PFSK-1 (cell line): Measurements from ENCODE around the gene NFYA.

Experiments
- FOXP2 ChIP-seq: optimal IDR thresholded peaks from 2 replicates; pipeline ENCODE3; 2011; ENCODE audit warnings: borderline replicate concordance, control low read depth, inconsistent platforms; ENCODE audit not compliant: insufficient read depth; ENCODE audit errors: extremely low read length, extremely low read depth
- POLR2AphosphoS5 ChIP-seq: IDR thresholded peaks from 2 replicates; pipeline ENCODE4 v1.6.1; 2012; ENCODE audit warnings: low read depth, mild to moderate bottlenecking, control low read depth, low read length, moderate library complexity
- SIN3A ChIP-seq: IDR thresholded peaks from 2 replicates; pipeline ENCODE4 v1.6.1; 2012; ENCODE audit warnings: mild to moderate bottlenecking, low read length, moderate library complexity, borderline replicate concordance; ENCODE audit not compliant: insufficient read depth
- TAF1 ChIP-seq: IDR thresholded peaks from 2 replicates; pipeline ENCODE4 v1.6.1; 2012; ENCODE audit warnings: low read length, control low read depth, borderline replicate concordance; ENCODE audit not compliant: insufficient read depth
- TF ChIP-seq, protein P1 (sequence below), 2 experiments: IDR thresholded peaks; 2 replicates each; pipeline versions ENCODE4 v1.6.1 to v1.8.0; 2011 to 2012; ENCODE audit warnings: low read depth in 2 of 2, low read length in 2 of 2, control low read depth in 1 of 2, inconsistent platforms in 1 of 2, mild to moderate bottlenecking in 1 of 2, moderate library complexity in 1 of 2; ENCODE audit not compliant: insufficient read depth in 1 of 2

The NFYA gene

GRCh38 chr6:41046084-41046483 is 26.7 kb upstream of the NFYA start:
- no peak for TF ChIP-seq TAF1
- TF ChIP-seq, protein P1, sequence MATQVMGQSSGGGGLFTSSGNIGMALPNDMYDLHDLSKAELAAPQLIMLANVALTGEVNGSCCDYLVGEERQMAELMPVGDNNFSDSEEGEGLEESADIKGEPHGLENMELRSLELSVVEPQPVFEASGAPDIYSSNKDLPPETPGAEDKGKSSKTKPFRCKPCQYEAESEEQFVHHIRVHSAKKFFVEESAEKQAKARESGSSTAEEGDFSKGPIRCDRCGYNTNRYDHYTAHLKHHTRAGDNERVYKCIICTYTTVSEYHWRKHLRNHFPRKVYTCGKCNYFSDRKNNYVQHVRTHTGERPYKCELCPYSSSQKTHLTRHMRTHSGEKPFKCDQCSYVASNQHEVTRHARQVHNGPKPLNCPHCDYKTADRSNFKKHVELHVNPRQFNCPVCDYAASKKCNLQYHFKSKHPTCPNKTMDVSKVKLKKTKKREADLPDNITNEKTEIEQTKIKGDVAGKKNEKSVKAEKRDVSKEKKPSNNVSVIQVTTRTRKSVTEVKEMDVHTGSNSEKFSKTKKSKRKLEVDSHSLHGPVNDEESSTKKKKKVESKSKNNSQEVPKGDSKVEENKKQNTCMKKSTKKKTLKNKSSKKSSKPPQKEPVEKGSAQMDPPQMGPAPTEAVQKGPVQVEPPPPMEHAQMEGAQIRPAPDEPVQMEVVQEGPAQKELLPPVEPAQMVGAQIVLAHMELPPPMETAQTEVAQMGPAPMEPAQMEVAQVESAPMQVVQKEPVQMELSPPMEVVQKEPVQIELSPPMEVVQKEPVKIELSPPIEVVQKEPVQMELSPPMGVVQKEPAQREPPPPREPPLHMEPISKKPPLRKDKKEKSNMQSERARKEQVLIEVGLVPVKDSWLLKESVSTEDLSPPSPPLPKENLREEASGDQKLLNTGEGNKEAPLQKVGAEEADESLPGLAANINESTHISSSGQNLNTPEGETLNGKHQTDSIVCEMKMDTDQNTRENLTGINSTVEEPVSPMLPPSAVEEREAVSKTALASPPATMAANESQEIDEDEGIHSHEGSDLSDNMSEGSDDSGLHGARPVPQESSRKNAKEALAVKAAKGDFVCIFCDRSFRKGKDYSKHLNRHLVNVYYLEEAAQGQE (IDR thresholded peaks at IDR 0.05; ENCODE audit: insufficient read depth in 1 of 2, low read depth in 2 of 2, low read length in 2 of 2): no peak
- TF ChIP-seq FOXP2: no peak
- no peak for TF ChIP-seq POLR2AphosphoS5
- no peak for TF ChIP-seq SIN3A

DNA sequence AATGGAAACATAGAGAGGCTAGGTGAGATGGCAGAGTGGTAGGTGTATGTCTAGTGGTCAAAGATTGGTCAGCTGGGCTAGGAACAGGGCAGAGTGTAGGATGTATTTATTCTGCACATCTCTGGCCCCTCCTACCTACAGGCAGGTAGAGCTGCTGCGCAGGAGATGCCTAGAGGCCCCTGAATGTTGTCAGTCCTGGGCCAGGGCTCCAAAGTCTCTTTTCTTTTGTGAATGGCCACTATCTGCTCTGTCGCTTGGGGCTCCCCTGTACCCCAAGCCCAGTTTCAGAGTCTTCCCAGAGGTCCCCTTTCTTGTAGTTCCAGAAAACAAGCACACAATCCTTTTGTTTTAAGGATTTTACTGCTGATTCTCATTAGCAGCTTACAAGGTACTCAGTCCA is 25.5 kb upstream of the NFYA start:
- TF ChIP-seq SIN3A (no peak), POLR2AphosphoS5 (no peak), FOXP2 (no peak), TAF1 (no peak)
- TF ChIP-seq, protein P1 (IDR thresholded peaks at IDR 0.05; ENCODE audit: insufficient read depth in 1 of 2, low read depth in 2 of 2, low read length in 2 of 2): no peak

DNA sequence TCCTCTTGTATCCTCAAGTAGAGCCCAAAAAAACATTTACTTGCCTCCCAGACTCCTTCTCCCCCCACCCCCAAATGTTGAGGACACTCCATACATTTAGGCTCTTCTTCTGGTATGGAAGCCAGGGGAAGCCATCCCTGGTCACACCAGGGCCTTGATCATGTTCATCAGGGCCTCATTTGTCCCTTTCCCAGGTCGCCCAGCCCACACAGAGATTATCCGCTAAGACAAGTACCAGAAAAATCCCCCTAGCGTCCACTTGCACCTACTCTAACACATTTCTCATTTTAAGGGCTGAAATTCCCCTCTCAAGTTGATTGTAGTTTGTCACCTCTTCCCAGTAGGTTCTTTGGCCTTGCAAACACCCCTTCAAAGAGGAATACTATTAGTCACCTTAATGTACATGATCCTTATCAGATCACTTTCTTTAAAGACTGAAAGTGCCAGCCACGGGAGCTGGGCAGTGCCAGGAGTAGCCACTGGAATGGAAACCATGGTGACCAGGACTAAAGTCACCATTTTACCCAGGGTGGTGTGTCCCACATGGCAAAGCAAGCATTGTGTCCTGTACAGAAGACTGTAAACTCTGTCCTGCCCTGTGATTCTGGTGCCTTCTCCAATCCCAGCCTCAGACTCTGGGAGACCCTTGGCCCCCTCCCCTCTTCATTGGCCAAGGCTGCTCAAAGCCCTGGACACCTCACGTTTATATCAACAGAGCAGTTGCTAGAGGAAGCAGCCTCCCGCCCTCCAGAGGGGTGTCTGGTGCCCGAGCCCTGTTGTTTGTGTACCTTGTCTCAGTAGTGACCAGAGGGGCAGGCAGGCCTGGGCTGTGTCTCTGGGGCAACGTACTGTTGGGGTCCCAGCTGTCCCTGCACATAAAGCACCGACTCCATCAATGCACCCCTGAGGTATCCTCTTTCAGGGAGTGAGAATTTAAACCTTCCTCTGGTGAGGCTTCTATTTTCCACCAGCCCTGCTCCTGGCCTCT is 24.7 kb upstream of the NFYA start:
- TF ChIP-seq TAF1 (no peak), POLR2AphosphoS5 (no peak), SIN3A (no peak), FOXP2 (no peak)
- TF ChIP-seq, protein P1 (IDR thresholded peaks at IDR 0.05; ENCODE audit: insufficient read depth in 1 of 2, low read depth in 2 of 2, low read length in 2 of 2): no peak

- TF ChIP-seq FOXP2 (no peak), SIN3A (no peak), TAF1 (no peak), POLR2AphosphoS5 (no peak)
- TF ChIP-seq, protein P1 (IDR thresholded peaks at IDR 0.05; ENCODE audit: insufficient read depth in 1 of 2, low read depth in 2 of 2, low read length in 2 of 2): no peak
Measured at GRCh38 chr6:41049521-41049920, 23.3 kb upstream of the NFYA start.
